IPS-11a (cell line): ENCODE measurements around the gene SLC46A2.

Experiments
- H3K4me3 ChIP-seq: one replicate; pipeline ENCODE4 v1.5.1; 2013; ENCODE audit warnings: low read depth, low read length, control low read depth

The SLC46A2 gene

DNA sequence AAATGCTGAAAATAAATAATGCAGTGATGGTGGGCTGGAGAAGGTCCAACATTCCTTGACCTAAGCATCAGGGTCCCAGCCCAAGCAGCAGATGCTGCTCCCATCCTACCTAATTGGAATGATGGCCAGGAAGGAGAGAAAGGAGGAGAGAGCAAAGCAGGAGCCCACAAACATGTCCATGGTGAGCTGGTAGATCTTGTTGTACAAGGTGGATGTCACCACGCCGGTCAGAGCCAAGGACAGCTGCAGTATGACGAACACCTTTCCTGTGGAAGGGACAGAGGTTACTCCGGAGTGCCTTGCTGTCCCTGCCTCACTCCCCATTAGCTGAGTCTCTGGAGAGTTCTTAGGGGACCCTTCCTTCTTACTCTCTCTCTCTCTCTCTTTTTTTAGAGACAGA, 4.3 kb downstream of the SLC46A2 start:
- no peak overlapping the region for H3K4me3 ChIP-seq

- H3K4me3 ChIP-seq = no peak overlapping the region
Measured at GRCh38 chr9:112885324-112885723, 5.4 kb downstream of the SLC46A2 start.

DNA sequence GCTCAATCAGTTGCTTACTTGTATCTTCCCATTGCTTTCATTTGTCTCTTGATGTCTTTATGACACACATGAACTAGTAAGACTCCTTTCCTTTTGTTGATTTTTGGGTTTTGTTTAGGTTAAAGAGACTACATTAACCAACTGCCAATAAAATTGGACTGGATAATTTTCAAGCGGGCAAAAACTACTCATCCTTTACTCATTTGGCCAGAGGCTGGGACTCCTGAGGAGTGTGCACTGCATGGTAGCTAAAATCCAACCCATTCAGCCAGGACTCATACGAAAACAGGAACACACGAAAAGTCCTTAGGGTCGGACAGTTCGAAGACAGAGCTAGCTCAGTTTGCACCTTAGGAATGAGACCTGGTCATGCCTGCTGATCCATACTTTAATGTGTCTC, 6.0 kb downstream of the SLC46A2 start:
- no peak overlapping the region for H3K4me3 ChIP-seq

- no peak overlapping the region for H3K4me3 ChIP-seq
Measured at GRCh38 chr9:112884101-112884500, 6.6 kb downstream of the SLC46A2 start.

DNA sequence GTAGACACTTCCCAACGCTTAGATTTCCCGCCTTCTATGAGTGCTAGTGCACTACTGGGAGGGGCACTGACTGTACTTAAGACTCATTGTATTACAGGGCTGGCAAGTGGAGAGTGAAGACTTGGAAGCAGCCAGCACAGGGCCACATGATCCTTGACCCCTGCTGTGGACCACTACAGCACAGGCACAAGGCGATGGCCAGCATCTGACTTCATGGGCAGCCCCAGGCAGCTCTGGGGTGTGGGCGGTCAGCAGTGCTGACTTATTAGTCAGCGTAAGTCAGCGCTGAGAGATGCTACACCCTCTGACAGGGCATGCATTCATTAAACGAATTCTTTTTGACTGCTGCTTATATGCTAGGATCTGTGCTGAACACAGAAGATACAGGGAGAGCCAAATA, 9.3 kb downstream of the SLC46A2 start:
- H3K4me3 ChIP-seq = no peak overlapping the region

GRCh38 chr9:112880650-112881049, 10.0 kb downstream of the SLC46A2 start:
- no peak overlapping the region for H3K4me3 ChIP-seq

GRCh38 chr9:112878752-112879151, 11.9 kb downstream of the SLC46A2 start:
- no peak overlapping the region for H3K4me3 ChIP-seq

DNA sequence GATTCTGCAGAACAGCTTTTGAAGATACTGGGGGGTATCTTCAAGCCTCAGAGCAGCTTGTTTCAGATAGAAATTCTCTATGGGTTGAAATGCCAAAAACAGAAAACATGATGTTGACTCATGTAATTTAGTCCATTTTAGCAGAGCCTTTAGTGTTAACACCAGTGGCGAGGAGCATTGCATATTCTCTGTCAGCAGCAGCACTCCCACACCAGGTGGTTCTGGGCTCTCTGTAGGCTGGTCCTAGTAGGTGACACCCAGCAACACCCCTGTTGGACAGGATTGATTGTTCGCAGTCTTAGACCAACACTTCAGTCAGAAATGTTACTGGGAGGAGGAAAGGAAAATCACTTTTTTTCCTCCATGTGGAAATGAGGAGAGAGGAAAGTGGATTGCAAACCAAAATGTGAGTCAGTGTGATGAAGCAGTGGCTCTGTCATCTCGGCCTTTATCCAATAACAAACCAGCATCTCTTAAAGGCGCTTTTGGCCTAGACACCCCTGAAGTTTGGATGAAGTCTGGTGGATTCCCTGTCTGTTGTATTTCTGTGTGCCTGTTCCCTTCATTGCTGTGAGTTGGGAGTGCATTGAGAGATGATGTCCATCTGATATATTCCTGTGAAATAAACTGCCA, 16.8 kb downstream of the SLC46A2 start:
- H3K4me3 ChIP-seq = no peak overlapping the region

GRCh38 chr9:112872019-112872418, 18.7 kb downstream of the SLC46A2 start:
- no peak overlapping the region for H3K4me3 ChIP-seq

DNA sequence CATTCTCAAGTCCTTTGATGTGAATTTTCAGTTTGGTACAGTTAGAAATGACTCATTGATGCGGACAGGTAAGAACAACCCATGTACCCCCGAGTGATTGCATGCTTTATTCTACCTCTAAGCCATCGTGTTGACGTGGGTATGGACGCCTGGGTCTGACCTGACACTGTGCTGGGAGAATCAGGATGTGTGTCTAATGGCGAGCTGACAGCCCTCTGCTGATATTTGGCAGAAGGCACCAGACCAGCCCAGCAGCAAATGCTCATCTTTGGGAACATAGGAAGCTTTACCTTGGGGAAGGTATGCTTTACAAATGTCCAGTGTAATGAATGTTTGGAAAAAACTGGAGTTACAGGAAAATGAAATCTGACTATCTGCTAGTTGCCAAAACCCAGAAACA, 20.1 kb downstream of the SLC46A2 start:
- H3K4me3 ChIP-seq = no peak overlapping the region

DNA sequence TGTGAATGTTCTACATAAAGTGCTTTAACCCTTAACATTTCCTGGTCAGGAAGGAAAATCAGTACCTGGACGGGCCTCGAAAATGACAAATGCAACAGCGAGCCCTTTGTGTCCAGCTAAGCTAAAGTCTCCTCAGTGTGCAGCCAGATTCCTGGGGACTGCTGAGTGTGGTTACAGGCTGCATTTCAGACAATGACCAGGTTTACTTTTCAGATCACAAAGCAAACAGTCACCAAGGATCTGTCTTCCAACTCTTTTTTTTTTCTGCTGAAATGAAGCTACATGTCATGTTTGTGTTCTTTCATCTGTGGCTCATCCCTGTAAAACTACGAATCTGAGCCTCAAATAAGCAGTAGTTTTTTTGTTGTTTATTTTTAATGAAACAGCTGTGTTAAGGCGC, 20.8 kb downstream of the SLC46A2 start:
- H3K4me3 ChIP-seq = no peak overlapping the region

DNA sequence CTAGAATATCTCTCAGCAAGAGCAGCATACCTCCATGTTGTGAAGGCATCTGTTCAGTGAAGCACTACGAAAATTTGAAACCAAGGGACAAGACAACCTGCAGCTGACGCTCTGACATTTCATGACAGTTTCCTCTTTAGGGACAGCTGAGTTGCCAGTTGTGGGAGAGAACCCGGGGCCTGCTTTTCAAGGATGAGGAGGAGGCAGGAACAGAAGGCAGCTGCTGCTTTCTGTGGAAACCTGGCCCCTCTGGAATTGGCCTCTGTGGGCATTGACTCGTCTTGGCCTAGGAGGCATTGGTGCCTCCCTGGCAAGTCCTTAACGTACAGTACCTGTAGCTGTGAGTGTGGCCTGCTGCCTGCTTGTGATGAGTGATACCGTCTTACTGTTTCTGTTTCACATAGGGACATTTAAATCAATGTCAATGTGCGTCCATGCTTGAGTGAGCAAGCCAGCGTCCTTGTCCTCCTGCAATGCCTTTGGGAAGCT, 21.6 kb downstream of the SLC46A2 start:
- no peak overlapping the region for H3K4me3 ChIP-seq

DNA sequence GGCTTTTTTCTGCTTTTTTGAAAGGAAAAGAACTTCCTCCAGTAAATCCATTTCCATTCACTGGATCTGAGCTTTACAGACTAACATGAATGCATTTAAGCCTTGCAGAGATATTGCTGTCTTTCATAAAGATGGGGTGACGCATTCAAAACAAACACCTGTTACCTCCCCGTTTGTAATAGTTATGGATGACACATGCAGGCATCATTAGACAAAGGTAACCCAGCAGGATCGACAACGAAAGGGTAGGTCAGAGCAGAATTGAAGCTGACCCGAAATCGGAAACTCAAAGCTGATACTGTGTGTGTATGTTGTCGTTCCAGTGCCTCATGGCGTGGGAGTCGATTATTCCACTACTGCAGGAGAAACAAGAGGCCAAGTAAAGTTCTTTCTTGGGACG, 22.2 kb downstream of the SLC46A2 start:
- no peak overlapping the region for H3K4me3 ChIP-seq

DNA sequence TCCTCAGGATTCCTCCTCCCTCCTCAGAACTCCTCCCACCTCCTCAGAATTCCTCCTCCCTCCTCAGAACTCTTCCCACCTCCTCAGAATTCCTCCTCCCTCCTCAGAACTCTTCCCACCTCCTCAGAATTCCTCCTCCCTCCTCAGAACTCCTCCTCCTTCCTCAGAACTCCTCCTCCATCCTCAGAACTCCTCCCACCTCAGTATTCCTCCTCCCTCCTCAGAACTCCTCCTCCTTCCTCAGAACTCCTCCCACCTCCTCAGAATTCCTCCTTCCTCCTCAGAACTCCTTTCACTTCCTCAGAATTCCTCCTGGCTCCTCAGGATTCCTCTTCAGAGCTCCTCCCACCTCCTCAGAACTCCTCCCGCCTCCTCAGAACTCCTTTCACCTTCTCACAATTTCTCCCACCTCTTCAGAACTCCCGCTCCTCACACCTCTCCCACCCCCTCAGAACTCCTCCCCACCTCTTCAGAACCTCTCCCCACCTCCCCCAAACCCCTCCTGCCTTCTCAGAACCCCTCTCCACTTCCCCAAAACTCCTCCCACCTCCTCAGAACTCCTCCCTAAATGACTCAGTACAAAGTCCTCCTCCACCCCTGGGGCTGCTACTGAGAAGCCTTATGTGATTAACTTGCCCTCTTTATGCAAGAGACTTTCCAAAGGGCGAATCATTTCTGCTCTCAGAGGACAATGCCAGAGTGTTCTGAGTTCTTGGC, 23.2 kb downstream of the SLC46A2 start:
- H3K4me3 ChIP-seq = no peak overlapping the region

DNA sequence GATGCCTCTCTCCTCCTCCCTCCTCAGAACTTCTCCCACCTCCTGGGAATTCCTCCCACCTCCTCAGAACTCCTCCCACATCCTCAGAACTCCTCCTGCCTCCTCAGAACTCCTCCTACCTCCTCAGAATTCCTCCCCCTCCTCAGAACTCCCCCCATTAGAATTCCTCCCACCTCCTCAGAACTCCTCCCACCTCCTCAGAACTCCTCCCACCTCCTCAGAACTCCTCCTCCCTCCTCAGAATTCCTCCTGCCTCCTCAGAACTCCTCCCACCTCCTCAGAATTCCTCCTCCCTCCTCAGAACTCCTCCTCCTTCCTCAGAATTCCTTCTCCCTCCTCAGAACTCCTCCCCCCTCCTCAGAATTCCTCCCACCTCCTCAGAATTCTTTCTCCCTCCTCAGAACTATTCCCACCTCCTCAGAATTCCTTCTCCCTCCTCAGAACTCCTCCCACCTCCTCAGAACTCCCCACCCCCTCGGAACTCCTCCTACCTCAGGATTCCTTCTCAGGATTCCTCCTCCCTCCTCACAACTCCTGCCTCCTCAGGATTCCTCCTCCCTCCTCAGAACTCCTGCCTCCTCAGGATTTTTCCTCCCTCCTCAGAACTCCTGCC, 23.9 kb downstream of the SLC46A2 start:
- no peak overlapping the region for H3K4me3 ChIP-seq

GRCh38 chr9:112864982-112865381, 25.7 kb downstream of the SLC46A2 start:
- H3K4me3 ChIP-seq = no peak overlapping the region

DNA sequence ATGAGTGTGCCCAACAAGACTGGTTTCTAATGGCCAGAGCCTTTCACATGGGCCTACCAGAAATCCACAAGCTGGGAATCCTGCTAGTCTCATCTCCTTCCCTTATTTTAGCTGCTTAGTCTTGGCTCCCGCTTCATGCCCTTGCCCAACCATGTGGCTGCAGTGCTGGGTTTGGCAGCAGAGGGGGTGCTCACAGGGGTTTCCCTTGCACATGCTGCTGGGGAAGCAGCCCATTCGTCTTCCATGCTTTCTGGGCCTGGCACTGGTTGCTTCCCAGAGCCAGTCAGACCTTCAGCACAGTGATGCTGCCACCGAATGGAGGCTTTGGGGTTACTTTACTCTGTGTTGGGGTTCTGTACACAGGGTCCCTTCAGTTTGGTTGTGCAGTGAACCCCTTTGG, 26.3 kb downstream of the SLC46A2 start:
- H3K4me3 ChIP-seq = no peak overlapping the region

DNA sequence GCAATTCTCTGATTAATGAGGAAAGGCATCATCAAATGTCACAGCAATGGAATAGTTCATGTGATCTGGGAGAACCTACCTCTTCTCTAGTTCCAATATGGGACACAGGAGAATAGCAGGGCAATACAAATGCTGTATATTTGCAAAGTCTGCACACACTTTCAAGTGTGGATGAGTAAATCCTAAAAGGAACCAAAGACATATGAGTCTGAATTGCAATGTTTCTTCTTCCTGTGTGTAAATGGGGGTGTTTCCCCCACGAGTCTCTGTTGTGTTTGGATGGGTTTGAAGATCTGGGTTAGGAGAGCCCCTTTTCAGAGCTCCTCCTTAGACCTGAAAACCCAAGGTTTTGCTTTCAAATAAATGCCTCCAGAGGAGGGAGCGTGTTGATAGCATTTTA, 26.9 kb downstream of the SLC46A2 start:
- H3K4me3 ChIP-seq = no peak overlapping the region

GRCh38 chr9:112863214-112863613, 27.5 kb downstream of the SLC46A2 start:
- no peak overlapping the region for H3K4me3 ChIP-seq

DNA sequence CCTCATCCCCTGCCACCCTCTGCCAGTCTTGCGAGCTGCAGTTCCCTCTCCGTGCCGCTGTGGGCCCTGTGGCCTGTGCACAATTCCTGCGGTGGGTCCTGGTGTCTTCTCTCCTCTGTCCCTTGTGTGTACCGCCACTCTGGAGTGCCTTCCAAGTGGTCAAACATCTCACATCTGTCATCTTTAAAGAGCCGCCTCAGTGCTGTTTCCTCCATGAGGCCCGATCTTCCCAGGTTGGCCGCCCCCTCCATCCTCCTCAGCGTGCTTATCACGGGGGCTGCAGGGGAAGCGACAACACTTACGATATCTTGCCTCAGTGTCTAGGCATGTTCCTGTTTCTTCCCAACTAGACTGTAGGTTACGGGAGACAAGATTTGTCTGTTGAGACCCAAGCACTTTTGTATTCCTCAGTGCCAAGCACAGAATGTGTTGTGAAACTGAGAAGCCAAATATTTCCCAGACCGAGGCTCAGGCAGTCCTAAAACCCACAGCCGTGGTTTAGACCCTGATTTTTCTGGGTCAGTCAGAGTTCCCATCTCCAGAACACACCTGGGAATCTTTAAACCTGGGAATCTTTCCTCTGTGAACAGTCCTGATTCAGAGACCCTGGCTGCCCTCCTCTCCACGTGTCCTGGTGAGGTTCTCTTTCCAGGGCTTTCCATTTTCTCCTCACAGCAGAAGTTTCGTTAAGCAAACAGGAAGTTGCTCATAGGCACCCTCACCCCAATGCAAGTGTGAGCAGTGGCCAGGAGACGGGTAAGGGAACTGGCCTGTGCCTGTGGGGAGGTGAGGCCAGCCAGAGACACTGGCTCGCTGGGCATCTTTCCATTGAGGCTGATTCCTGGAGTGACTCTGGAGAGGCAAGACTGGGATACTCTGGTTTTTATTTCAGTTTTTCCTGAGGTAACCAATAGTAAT, 28.8 kb downstream of the SLC46A2 start:
- H3K4me3 ChIP-seq = no peak overlapping the region

- no peak overlapping the region for H3K4me3 ChIP-seq
Measured at GRCh38 chr9:112861155-112861554, 29.5 kb downstream of the SLC46A2 start.
